Liver (tissue), 3 donors: ENCODE measurements around the gene CA10.

ENCODE experiments used
- ATF3 ChIP-seq: IDR thresholded peaks from 2 replicates; pipeline ENCODE4 v1.6.1; 2016; ENCODE audit warnings: antibody characterized with exemption
- CTCF ChIP-seq: fragments of 150-350 bp; IDR thresholded peaks from 2 replicates; pipeline ENCODE4 v1.5.1; 2017; ENCODE audit warnings: improper control_type of control experiment, low read depth, low read length; ENCODE audit not compliant: missing input control
- FOXA1 ChIP-seq: IDR thresholded peaks from 2 replicates; pipeline ENCODE4 v1.6.1; 2016; ENCODE audit warnings: antibody characterized with exemption
- GABPA ChIP-seq, 2 donors: IDR thresholded peaks in 1 of 2; conservative IDR thresholded peaks in 1 of 2; 2 replicates each; pipeline ENCODE4 v1.6.1; 2016; ENCODE audit warnings: antibody characterized with exemption in 2 of 2, mild to moderate bottlenecking in 1 of 2, moderate library complexity in 1 of 2
- HNF4G ChIP-seq: IDR thresholded peaks from 2 replicates; pipeline ENCODE4 v1.6.1; 2016; ENCODE audit warnings: antibody characterized with exemption
- JUND ChIP-seq, 2 donors: IDR thresholded peaks; 2 replicates each; pipeline ENCODE4 v1.6.1; 2016; ENCODE audit warnings: antibody characterized with exemption in 2 of 2
- MAX ChIP-seq: IDR thresholded peaks from 2 replicates; pipeline ENCODE4 v1.6.1; 2016; ENCODE audit warnings: antibody characterized with exemption
- NR2F2 ChIP-seq: IDR thresholded peaks from 2 replicates; pipeline ENCODE4 v1.6.1; 2016; ENCODE audit warnings: antibody characterized with exemption
- RAD21 ChIP-seq, 2 donors: IDR thresholded peaks; 2 replicates each; pipeline ENCODE4 v1.6.1; 2016; ENCODE audit warnings: antibody characterized with exemption in 2 of 2, mild to moderate bottlenecking in 2 of 2
- REST ChIP-seq: IDR thresholded peaks from 2 replicates; pipeline ENCODE4 v1.6.1; 2016; ENCODE audit warnings: antibody characterized with exemption, mild to moderate bottlenecking
- RXRA ChIP-seq, 2 donors: IDR thresholded peaks; 2 replicates each; pipeline ENCODE4 v1.6.1; 2017 to 2018; ENCODE audit warnings: antibody characterized with exemption in 2 of 2, mild to moderate bottlenecking in 1 of 2
- SP1 ChIP-seq: IDR thresholded peaks from 2 replicates; pipeline ENCODE4 v1.6.1; 2018; ENCODE audit warnings: antibody characterized with exemption, mild to moderate bottlenecking
- TAF1 ChIP-seq: conservative IDR thresholded peaks from 2 replicates; pipeline ENCODE4 v1.6.1; 2016; ENCODE audit warnings: antibody characterized with exemption, mild to moderate bottlenecking
- YY1 ChIP-seq: IDR thresholded peaks from 2 replicates; pipeline ENCODE4 v1.6.1; 2016; ENCODE audit warnings: antibody characterized with exemption, mild to moderate bottlenecking
- donor health status: healthy.
- donor health status: healthy.

DNA sequence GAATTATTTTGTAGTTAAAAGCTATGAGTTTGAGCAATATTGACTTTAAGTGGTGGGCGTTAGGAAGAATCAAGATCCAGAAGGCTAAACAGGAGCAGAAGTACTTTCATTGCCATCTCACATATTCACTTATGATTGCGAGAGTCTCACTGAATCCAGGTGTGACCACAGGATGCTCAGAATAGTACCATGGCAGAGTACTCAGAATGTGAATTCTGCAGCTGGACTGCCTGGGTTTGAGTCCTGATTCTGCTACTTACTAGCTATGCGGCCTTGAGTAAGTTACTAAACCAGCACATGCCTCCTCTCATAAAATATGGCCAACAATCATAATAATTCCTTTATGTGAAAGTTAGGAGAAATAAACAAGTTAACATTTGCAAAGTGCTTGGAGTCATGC is 109.5 kb downstream of the CA10 start:
- TF ChIP-seq CTCF (no peak), FOXA1 (no peak), ATF3 (no peak), GABPA (IDR thresholded peaks at IDR 0.05 in 1 of 2, conservative IDR thresholded peaks at IDR 0.05 in 1 of 2) (no peak), RAD21 (IDR thresholded peaks at IDR 0.05) (no peak), REST (no peak), JUND (IDR thresholded peaks at IDR 0.05) (no peak), SP1 (no peak), MAX (no peak), RXRA (IDR thresholded peaks at IDR 0.05) (no peak), YY1 (no peak), NR2F2 (no peak), TAF1 (no peak), HNF4G (no peak)
